GM18508 (cell line): ENCODE measurements around the gene ADAMTSL1.

Experiments
- ATAC-seq: cut with Tn5 transposase; IDR thresholded peaks from one replicate; pipeline ENCODE4 v1.9.1; 2021; ENCODE audit warnings: moderate number of reproducible peaks; ENCODE audit not compliant: insufficient read depth, unreplicated experiment

Gene ADAMTSL1

GRCh38 chr9:18683851-18684250 is 209.9 kb downstream of the ADAMTSL1 start:
- no peak for ATAC-seq

- no peak for ATAC-seq
These were observed 210.8 kb downstream of the ADAMTSL1 start for GRCh38 chr9:18684593-18685317.

- ATAC-seq, result no peak
These were observed 214.9 kb downstream of the ADAMTSL1 start for GRCh38 chr9:18688581-18689565.

GRCh38 chr9:18689921-18690320 is 216.0 kb downstream of the ADAMTSL1 start:
- no peak for ATAC-seq

GRCh38 chr9:18692268-18692667 is 218.3 kb downstream of the ADAMTSL1 start:
- ATAC-seq, result no peak

- no peak for ATAC-seq
These were observed 219.0 kb downstream of the ADAMTSL1 start for GRCh38 chr9:18692962-18693361.

- no peak for ATAC-seq
These were observed 221.2 kb downstream of the ADAMTSL1 start for GRCh38 chr9:18694959-18695668.

GRCh38 chr9:18698992-18699391 is 225.0 kb downstream of the ADAMTSL1 start:
- no peak for ATAC-seq

GRCh38 chr9:18699764-18700163 is 225.8 kb downstream of the ADAMTSL1 start:
- ATAC-seq, result no peak

GRCh38 chr9:18700714-18701113 is 226.8 kb downstream of the ADAMTSL1 start:
- ATAC-seq, result no peak

GRCh38 chr9:18703151-18703900 is 229.4 kb downstream of the ADAMTSL1 start:
- ATAC-seq, result no peak

- ATAC-seq, result no peak
These were observed 230.0 kb downstream of the ADAMTSL1 start for GRCh38 chr9:18703901-18704379.

- ATAC-seq, result no peak
These were observed 231.9 kb downstream of the ADAMTSL1 start for GRCh38 chr9:18705796-18706392.

GRCh38 chr9:18706648-18707047 is 232.7 kb downstream of the ADAMTSL1 start:
- no peak for ATAC-seq

- ATAC-seq, result no peak
These were observed 233.1 kb downstream of the ADAMTSL1 start for GRCh38 chr9:18707061-18707461.

GRCh38 chr9:18707489-18708205 is 233.7 kb downstream of the ADAMTSL1 start:
- ATAC-seq, result no peak

- no peak for ATAC-seq
These were observed 234.5 kb downstream of the ADAMTSL1 start for GRCh38 chr9:18708429-18708828.

GRCh38 chr9:18710065-18710464 is 236.1 kb downstream of the ADAMTSL1 start:
- no peak for ATAC-seq

- ATAC-seq, result no peak
These were observed 243.8 kb downstream of the ADAMTSL1 start for GRCh38 chr9:18717759-18718158.
